ENCODE data around the gene C1orf141. TPM values are rescaled to one million over a fixed set of nuclear protein-coding genes. Genes with fewer than 3 reads are reported as not detected.

C1orf141 gene
- total and polyA plus RNA-seq, 2 donors: not detected

GRCh38 chr1:67133177-67133576 is 1.6 kb downstream of the C1orf141 start:
- WGBS: 91% methylated on average over 2 of the region's 2 CpGs
- H3K4me3 ChIP-seq (ENCODE audit: low read depth, low read length): no peak overlapping the region
- no peaks in the 10 kb centered on the region for H3K36me3 ChIP-seq (ENCODE audit: insufficient read depth)
- no peak for DNase-seq (ENCODE audit: extremely low spot score)
- no peaks in the 10 kb centered on the region for H3K4me1 ChIP-seq (ENCODE audit: insufficient read depth)
- no peak overlapping the region for H3K27ac ChIP-seq (ENCODE audit: low read depth)

- H3K4me3 ChIP-seq (ENCODE audit: low read depth, low read length): no peak overlapping the region
- no peak for DNase-seq (ENCODE audit: extremely low spot score)
- peaks cover 1% of the 10 kb centered on the region for H3K4me1 ChIP-seq (ENCODE audit: insufficient read depth)
- H3K36me3 ChIP-seq (ENCODE audit: insufficient read depth): no peaks in the 10 kb centered on the region
- H3K27ac ChIP-seq (ENCODE audit: low read depth): no peak overlapping the region
- WGBS: 52% methylated on average over 2 of the region's 2 CpGs
These were observed 4.1 kb downstream of the C1orf141 start for GRCh38 chr1:67130673-67131072.

GRCh38 chr1:67126974-67127373 is 7.8 kb downstream of the C1orf141 start:
- DNase-seq (ENCODE audit: extremely low spot score): no peak
- WGBS: 77% methylated on average over 1 of the region's 1 CpG
- H3K36me3 ChIP-seq (ENCODE audit: insufficient read depth): no peaks in the 10 kb centered on the region

GRCh38 chr1:67126111-67126746 is 8.5 kb downstream of the C1orf141 start:
- 71% methylated on average over 5 of the region's 5 CpGs for WGBS
- peaks cover 1% of the 10 kb centered on the region for H3K4me1 ChIP-seq (ENCODE audit: insufficient read depth)
- DNase-seq (ENCODE audit: extremely low spot score): no peak
- no peak overlapping the region for H3K4me3 ChIP-seq (ENCODE audit: low read depth, low read length)
- no peak overlapping the region for H3K27ac ChIP-seq (ENCODE audit: low read depth)
- H3K36me3 ChIP-seq (ENCODE audit: insufficient read depth): no peaks in the 10 kb centered on the region

More at GRCh38 chr1:67126974-67127373, 7.8 kb downstream of the C1orf141 start:
- Histone ChIP-seq H3K27ac (ENCODE audit: low read depth) (no peak overlapping the region), H3K4me3 (ENCODE audit: low read depth, low read length) (no peak overlapping the region), H3K4me1 (ENCODE audit: insufficient read depth) (peaks cover 1% of the 10 kb centered on the region)

GRCh38 chr1:67124455-67124854 is 10.3 kb downstream of the C1orf141 start:
- H3K4me1 ChIP-seq (ENCODE audit: insufficient read depth): peaks cover 1% of the 10 kb centered on the region
- H3K27ac ChIP-seq (ENCODE audit: low read depth): no peak overlapping the region
- H3K36me3 ChIP-seq (ENCODE audit: insufficient read depth): no peaks in the 10 kb centered on the region
- no peak for DNase-seq (ENCODE audit: extremely low spot score)
- H3K4me3 ChIP-seq (ENCODE audit: low read depth, low read length): no peak overlapping the region
- 88% methylated on average over 4 of the region's 4 CpGs for WGBS

- H3K4me3 ChIP-seq (ENCODE audit: low read depth, low read length): no peak overlapping the region
- no peak overlapping the region for H3K27ac ChIP-seq (ENCODE audit: low read depth)
- WGBS: 93% methylated on average over 4 of the region's 4 CpGs
- peaks cover 1% of the 10 kb centered on the region for H3K4me1 ChIP-seq (ENCODE audit: insufficient read depth)
- no peak for DNase-seq (ENCODE audit: extremely low spot score)
- no peaks in the 10 kb centered on the region for H3K36me3 ChIP-seq (ENCODE audit: insufficient read depth)
These were observed 13.7 kb downstream of the C1orf141 start for GRCh38 chr1:67120855-67121619.

GRCh38 chr1:67118646-67119045 is 16.1 kb downstream of the C1orf141 start:
- WGBS: 25% methylated on average over 3 of the region's 3 CpGs
- Histone ChIP-seq H3K4me1 (ENCODE audit: insufficient read depth) (no peaks in the 10 kb centered on the region), H3K27ac (ENCODE audit: low read depth) (no peak overlapping the region), H3K36me3 (ENCODE audit: insufficient read depth) (no peaks in the 10 kb centered on the region), H3K4me3 (ENCODE audit: low read depth, low read length) (no peak overlapping the region)
- DNase-seq (ENCODE audit: extremely low spot score): no peak

- no peak for DNase-seq (ENCODE audit: extremely low spot score)
- Histone ChIP-seq H3K4me3 (ENCODE audit: low read depth, low read length) (no peak overlapping the region), H3K4me1 (ENCODE audit: insufficient read depth) (no peaks in the 10 kb centered on the region), H3K27ac (ENCODE audit: low read depth) (no peak overlapping the region), H3K36me3 (ENCODE audit: insufficient read depth) (no peaks in the 10 kb centered on the region)
These were observed 16.6 kb downstream of the C1orf141 start for GRCh38 chr1:67118191-67118590.

GRCh38 chr1:67114162-67114561 is 20.6 kb downstream of the C1orf141 start:
- Histone ChIP-seq H3K36me3 (ENCODE audit: insufficient read depth) (no peaks in the 10 kb centered on the region), H3K4me3 (ENCODE audit: low read depth, low read length) (no peak overlapping the region), H3K27ac (ENCODE audit: low read depth) (no peak overlapping the region), H3K4me1 (ENCODE audit: insufficient read depth) (no peaks in the 10 kb centered on the region)
- WGBS: 46% methylated on average over 2 of the region's 2 CpGs
- no peak for DNase-seq (ENCODE audit: extremely low spot score)

- WGBS: under 1% methylated on average over 2 of the region's 2 CpGs
- Histone ChIP-seq H3K27ac (ENCODE audit: low read depth) (no peak overlapping the region), H3K4me1 (ENCODE audit: insufficient read depth) (no peaks in the 10 kb centered on the region), H3K36me3 (ENCODE audit: insufficient read depth) (no peaks in the 10 kb centered on the region), H3K4me3 (ENCODE audit: low read depth, low read length) (no peak overlapping the region)
- no peak for DNase-seq (ENCODE audit: extremely low spot score)
These were observed 24.4 kb downstream of the C1orf141 start for GRCh38 chr1:67110352-67110751.

GRCh38 chr1:67105508-67105907 is 29.3 kb downstream of the C1orf141 start:
- DNase-seq (ENCODE audit: extremely low spot score): no peak
- H3K36me3 ChIP-seq (ENCODE audit: insufficient read depth): no peaks in the 10 kb centered on the region
- WGBS: 45% methylated on average over 2 of the region's 2 CpGs
- no peak overlapping the region for H3K4me3 ChIP-seq (ENCODE audit: low read depth, low read length)
- H3K4me1 ChIP-seq (ENCODE audit: insufficient read depth): no peaks in the 10 kb centered on the region
- no peak overlapping the region for H3K27ac ChIP-seq (ENCODE audit: low read depth)

- H3K36me3 ChIP-seq (ENCODE audit: insufficient read depth): no peaks in the 10 kb centered on the region
- 67% methylated on average over 1 of the region's 1 CpG for WGBS
- H3K27ac ChIP-seq (ENCODE audit: low read depth): no peak overlapping the region
- no peak for DNase-seq (ENCODE audit: extremely low spot score)
- no peaks in the 10 kb centered on the region for H3K4me1 ChIP-seq (ENCODE audit: insufficient read depth)
- no peak overlapping the region for H3K4me3 ChIP-seq (ENCODE audit: low read depth, low read length)
These were observed 31.2 kb downstream of the C1orf141 start for GRCh38 chr1:67103548-67103947.

GRCh38 chr1:67100833-67101232 is 33.9 kb downstream of the C1orf141 start:
- no peak for DNase-seq (ENCODE audit: extremely low spot score)
- H3K4me1 ChIP-seq (ENCODE audit: insufficient read depth): no peaks in the 10 kb centered on the region
- WGBS: 27% methylated on average over 3 of the region's 3 CpGs

GRCh38 chr1:67097305-67097704 is 37.5 kb downstream of the C1orf141 start:
- DNase-seq (ENCODE audit: extremely low spot score): no peak
- Histone ChIP-seq H3K27ac (ENCODE audit: low read depth) (no peak overlapping the region), H3K4me3 (ENCODE audit: low read depth, low read length) (no peak overlapping the region), H3K4me1 (ENCODE audit: insufficient read depth) (no peaks in the 10 kb centered on the region), H3K36me3 (ENCODE audit: insufficient read depth) (no peaks in the 10 kb centered on the region)

More at GRCh38 chr1:67100833-67101232, 33.9 kb downstream of the C1orf141 start:
- Histone ChIP-seq H3K36me3 (ENCODE audit: insufficient read depth) (no peaks in the 10 kb centered on the region), H3K4me3 (ENCODE audit: low read depth, low read length) (no peak overlapping the region), H3K27ac (ENCODE audit: low read depth) (no peak overlapping the region)
